Measurements from ENCODE around the gene DUSP5.
"Not testable (repeated sequence)": the region's sequence is repeated elsewhere in the genome, so short reads cannot be mapped to it uniquely, and the experiment has no call there.

DUSP5 gene

GRCh38 chr10:110461088-110461487, 36.6 kb upstream of the DUSP5 start:
- Histone ChIP-seq H3K27ac (ENCODE audit: low read depth, low read length) (no peak overlapping the region), H3K36me3 (ENCODE audit: control insufficient read depth, low read length) (no peaks in the 10 kb centered on the region), H3F3A (ENCODE audit: control insufficient read depth, insufficient read depth) (0 out of 2 replicates have a peak, but pooled peaks cover 7% of the 10 kb centered on the region), H3K9me3 (ENCODE audit: control insufficient read depth, insufficient read depth, low read length) (no peaks in the 10 kb centered on the region), H3K4me2 (ENCODE audit: low read length) (peak overlapping the region; percentile 48), H3K79me2 (ENCODE audit: control insufficient read depth, low read length) (no peaks in the 10 kb centered on the region), H3K4me3 (ENCODE audit: low read length) (no peak overlapping the region), H3K4me1 (ENCODE audit: control insufficient read depth, low read length) (peaks cover 75% of the 10 kb centered on the region), H3K27me3 (ENCODE audit: control insufficient read depth, low read length) (no peaks in the 10 kb centered on the region), H4K20me1 (ENCODE audit: control insufficient read depth, insufficient read depth, low read depth, low read length) (no peaks in the 10 kb centered on the region), H3K9me2 (replicated peaks; ENCODE audit: control insufficient read depth, low read length) (no peaks in the 10 kb centered on the region)
- TF ChIP-seq CTCF (IDR thresholded peaks at IDR 0.05; ENCODE audit: low read depth, low read length, poor library complexity, severe bottlenecking) (no peak), EZH2phosphoT487 (IDR thresholded peaks at IDR 0.05; ENCODE audit: borderline replicate concordance, low read length) (no peak)

- no peaks in the 10 kb centered on the region for H4K20me1 ChIP-seq (ENCODE audit: control insufficient read depth, insufficient read depth, low read depth, low read length)
- H3K9me3 ChIP-seq (ENCODE audit: control insufficient read depth, insufficient read depth, low read length), result no peaks in the 10 kb centered on the region
- H3F3A ChIP-seq (ENCODE audit: control insufficient read depth, insufficient read depth), result 0 out of 2 replicates have a peak, but pooled peaks cover 7% of the 10 kb centered on the region
- H3K79me2 ChIP-seq (ENCODE audit: control insufficient read depth, low read length), result no peaks in the 10 kb centered on the region
- H3K27me3 ChIP-seq (ENCODE audit: control insufficient read depth, low read length), result no peaks in the 10 kb centered on the region
- H3K36me3 ChIP-seq (ENCODE audit: control insufficient read depth, low read length), result no peaks in the 10 kb centered on the region
- H3K9me2 ChIP-seq (replicated peaks; ENCODE audit: control insufficient read depth, low read length), result no peaks in the 10 kb centered on the region
- H3K27ac ChIP-seq (ENCODE audit: low read depth, low read length), result no peak overlapping the region
- H3K4me1 ChIP-seq (ENCODE audit: control insufficient read depth, low read length), result peaks cover 70% of the 10 kb centered on the region
- H3K4me3 ChIP-seq (ENCODE audit: low read length), result no peak overlapping the region
- TF ChIP-seq EZH2phosphoT487 (IDR thresholded peaks at IDR 0.05; ENCODE audit: borderline replicate concordance, low read length), result no peak
- TF ChIP-seq CTCF (IDR thresholded peaks at IDR 0.05; ENCODE audit: low read depth, low read length, poor library complexity, severe bottlenecking), result no peak
- H3K4me2 ChIP-seq (ENCODE audit: low read length), result no peak overlapping the region
These were observed 36.2 kb upstream of the DUSP5 start for GRCh38 chr10:110461530-110461929.

- Histone ChIP-seq H3K27me3 (ENCODE audit: control insufficient read depth, low read length) (no peaks in the 10 kb centered on the region), H3F3A (ENCODE audit: control insufficient read depth, insufficient read depth) (0 out of 2 replicates have a peak, but pooled peaks cover 7% of the 10 kb centered on the region), H3K9me3 (ENCODE audit: control insufficient read depth, insufficient read depth, low read length) (no peaks in the 10 kb centered on the region), H4K20me1 (ENCODE audit: control insufficient read depth, insufficient read depth, low read depth, low read length) (no peaks in the 10 kb centered on the region), H3K4me3 (ENCODE audit: low read length) (no peak overlapping the region), H3K9me2 (replicated peaks; ENCODE audit: control insufficient read depth, low read length) (no peaks in the 10 kb centered on the region), H3K4me1 (ENCODE audit: control insufficient read depth, low read length) (peaks cover 61% of the 10 kb centered on the region), H3K36me3 (ENCODE audit: control insufficient read depth, low read length) (no peaks in the 10 kb centered on the region), H3K4me2 (ENCODE audit: low read length) (no peak overlapping the region), H3K27ac (ENCODE audit: low read depth, low read length) (no peak overlapping the region), H3K79me2 (ENCODE audit: control insufficient read depth, low read length) (no peaks in the 10 kb centered on the region)
- TF ChIP-seq EZH2phosphoT487 (IDR thresholded peaks at IDR 0.05; ENCODE audit: borderline replicate concordance, low read length) (no peak), CTCF (IDR thresholded peaks at IDR 0.05; ENCODE audit: low read depth, low read length, poor library complexity, severe bottlenecking) (no peak)
These were observed 35.3 kb upstream of the DUSP5 start for GRCh38 chr10:110462166-110463095.

- H3K9me3 ChIP-seq (ENCODE audit: control insufficient read depth, insufficient read depth, low read length); H3K4me3 ChIP-seq (ENCODE audit: low read length); H4K20me1 ChIP-seq (ENCODE audit: control insufficient read depth, insufficient read depth, low read depth, low read length); H3K9me2 ChIP-seq (replicated peaks; ENCODE audit: control insufficient read depth, low read length); H3K27me3 ChIP-seq (ENCODE audit: control insufficient read depth, low read length); H3K27ac ChIP-seq (ENCODE audit: low read depth, low read length); H3K36me3 ChIP-seq (ENCODE audit: control insufficient read depth, low read length); H3K79me2 ChIP-seq (ENCODE audit: control insufficient read depth, low read length); H3K4me2 ChIP-seq (ENCODE audit: low read length); H3F3A ChIP-seq (ENCODE audit: control insufficient read depth, insufficient read depth): not testable (repeated sequence)
- peaks cover 17% of the 10 kb centered on the region for H3K4me1 ChIP-seq (ENCODE audit: control insufficient read depth, low read length)
These were observed 29.4 kb upstream of the DUSP5 start for GRCh38 chr10:110468258-110468657.

- not testable (repeated sequence) for H3K27me3 ChIP-seq (ENCODE audit: control insufficient read depth, low read length)
These were observed 27.2 kb upstream of the DUSP5 start for GRCh38 chr10:110470541-110470940.

More at GRCh38 chr10:110470541-110470940, 27.2 kb upstream of the DUSP5 start:
- not testable (repeated sequence) for H3K9me3 ChIP-seq (ENCODE audit: control insufficient read depth, insufficient read depth, low read length); H3K36me3 ChIP-seq (ENCODE audit: control insufficient read depth, low read length); H4K20me1 ChIP-seq (ENCODE audit: control insufficient read depth, insufficient read depth, low read depth, low read length); H3F3A ChIP-seq (ENCODE audit: control insufficient read depth, insufficient read depth); H3K9me2 ChIP-seq (replicated peaks; ENCODE audit: control insufficient read depth, low read length); H3K4me2 ChIP-seq (ENCODE audit: low read length); H3K27ac ChIP-seq (ENCODE audit: low read depth, low read length); H3K79me2 ChIP-seq (ENCODE audit: control insufficient read depth, low read length); H3K4me1 ChIP-seq (ENCODE audit: control insufficient read depth, low read length); H3K4me3 ChIP-seq (ENCODE audit: low read length)

All from DOHH2 (cell line).